AG04449 (cell line): Measurements from ENCODE around the gene KBTBD6.

Experiments used
- CTCF ChIA-PET: fragments of 350-600 bp; formaldehyde crosslinking; extraction: SDS; loops from one replicate; lab custom pipeline; 2021; ENCODE audit warnings: antibody characterized with exemption; lab: Yijun Ruan, JAX
- POLR2A ChIA-PET: fragments of 400-600, 350-600 bp; formaldehyde crosslinking; extraction: SDS; loops from one replicate; lab custom pipeline; 2020; ENCODE audit warnings: antibody characterized with exemption, inconsistent platforms; lab: Yijun Ruan, JAX
- DNase-seq: peaks from one replicate; pipeline ENCODE4 v3.0.0-alpha.2; 2010; ENCODE audit warnings: low read depth, low spot score
- H3K4me3 ChIP-seq: 2 replicates; pipeline ENCODE4 v1.5.1; 2011; ENCODE audit warnings: low read depth, mild to moderate bottlenecking, control low read depth, low read length
- CTCF ChIP-seq: IDR thresholded peaks from one replicate; pipeline ENCODE4 v1.5.1; 2011; ENCODE audit warnings: mild to moderate bottlenecking, moderate library complexity, low read length, control low read depth, inconsistent platforms; ENCODE audit not compliant: insufficient read depth; ENCODE audit errors: missing control alignments

Gene KBTBD6

GRCh38 chr13:41150058-41150457, 17.5 kb upstream of the KBTBD6 start:
- no peak for DNase-seq
- CTCF ChIA-PET, result no interaction called here
- H3K4me3 ChIP-seq, result no peak overlapping the region
- TF ChIP-seq CTCF, result no peak
- POLR2A ChIA-PET, result no interaction called here

GRCh38 chr13:41148419-41149283, 16.0 kb upstream of the KBTBD6 start:
- TF ChIP-seq CTCF, result no peak
- no peak for DNase-seq
- H3K4me3 ChIP-seq, result no peak overlapping the region
- POLR2A ChIA-PET, result no interaction called here
- CTCF ChIA-PET, result no interaction called here

GRCh38 chr13:41145136-41145908, 12.7 kb upstream of the KBTBD6 start:
- H3K4me3 ChIP-seq, result no peak overlapping the region
- POLR2A ChIA-PET, result no interaction called here

GRCh38 chr13:41144576-41144975, 12.0 kb upstream of the KBTBD6 start:
- H3K4me3 ChIP-seq, result no peak overlapping the region
- TF ChIP-seq CTCF, result no peak
- CTCF ChIA-PET, result interaction anchor here (1.0 kb wide), 1 partner anchor 54 kb away, joined by 3 read pairs; no protein-coding TSS in a partner anchor
- POLR2A ChIA-PET, result no interaction called here
- no peak for DNase-seq

More at GRCh38 chr13:41145136-41145908, 12.7 kb upstream of the KBTBD6 start:
- peak; percentile 42 for DNase-seq
- CTCF ChIA-PET, result no interaction called here
- no peak for TF ChIP-seq CTCF

GRCh38 chr13:41139296-41139966, 6.8 kb upstream of the KBTBD6 start:
- no peak for TF ChIP-seq CTCF
- no peak for DNase-seq
- POLR2A ChIA-PET, result no interaction called here
- H3K4me3 ChIP-seq, result no peak overlapping the region
- CTCF ChIA-PET, result interaction anchor here (1.1 kb wide), 1 partner anchor 56 kb away, joined by 3 read pairs; no protein-coding TSS in a partner anchor
